B cell (primary cell): ENCODE data around the gene DDAH1. TPM values are rescaled to one million over a fixed set of nuclear protein-coding genes. Genes with fewer than 3 reads are reported as not detected.

ENCODE experiments used
- ATAC-seq: fragments of 200-7000 bp; cut with Tn5 transposase; one replicate; pipeline ENCODE4 v1.10.0; 2021; ENCODE audit warnings: low read depth, mild to moderate bottlenecking, moderate number of reproducible peaks, moderate library complexity
- CTCF ChIA-PET: fragments of 350-600 bp; sonication (Branson Sonifier 250); formaldehyde crosslinking; loops from one replicate; lab custom pipeline; 2021; ENCODE audit warnings: antibody characterized with exemption, inconsistent platforms; lab: Charles Lee
- POLR2A ChIA-PET: fragments of 350-600 bp; sonication (Branson Sonifier 250); formaldehyde crosslinking; loops from one replicate; lab custom pipeline; 2021; ENCODE audit warnings: antibody characterized with exemption; lab: Charles Lee
- DNase-seq: peaks from one replicate; pipeline ENCODE4 v3.0.0; 2013
- H2AFZ ChIP-seq: 2 replicates; pipeline ENCODE4 v1.6.1; 2012; ENCODE audit warnings: mild to moderate bottlenecking, low read depth, low read length; ENCODE audit not compliant: insufficient read depth, poor library complexity, severe bottlenecking
- H3K27ac ChIP-seq, 2 donors: 1 replicate in 1 of 2; 2 replicates in 1 of 2; pipeline ENCODE4 v1.5.1; 2012 to 2013; ENCODE audit warnings: low read length in 2 of 2, mild to moderate bottlenecking in 2 of 2, moderate library complexity in 1 of 2
- H3K27me3 ChIP-seq, 4 experiments: fragments of 200-600 bp in 1 of 4; sonication (generic) in 1 of 4; replicated peaks in 1 of 4; 1 replicate in 2 of 4; 2 replicates in 2 of 4; pipeline versions ENCODE4 v1.6.1 to v1.7.0; 2013 to 2016; ENCODE audit warnings: low read length in 3 of 4, mild to moderate bottlenecking in 2 of 4, mixed read lengths in 1 of 4, moderate library complexity in 1 of 4; ENCODE audit not compliant: insufficient read depth in 4 of 4, control insufficient read depth in 3 of 4; ENCODE audit errors: control extremely low read depth in 1 of 4
- H3K36me3 ChIP-seq, 2 experiments: replicated peaks in 1 of 2; 1 replicate in 1 of 2; 2 replicates in 1 of 2; pipeline versions ENCODE4 v1.6.1 to v1.7.1; 2013; ENCODE audit warnings: low read length in 1 of 2; ENCODE audit not compliant: insufficient read depth in 2 of 2, control insufficient read depth in 1 of 2; ENCODE audit errors: control extremely low read depth in 1 of 2, extremely low read depth in 1 of 2
- H3K4me1 ChIP-seq, 2 donors: fragments of 200-600 bp in 1 of 2; sonication (generic) in 1 of 2; 1 replicate in 1 of 2; 2 replicates in 1 of 2; pipeline versions ENCODE4 v1.5.1 to v1.6.1; 2013 to 2017; ENCODE audit warnings: low read length in 2 of 2; ENCODE audit not compliant: control insufficient read depth in 2 of 2, insufficient read depth in 2 of 2
- H3K4me2 ChIP-seq: replicated peaks from 2 replicates; pipeline ENCODE3; 2012; ENCODE audit warnings: mild to moderate bottlenecking, low read depth, low read length; ENCODE audit not compliant: poor library complexity, severe bottlenecking
- H3K4me3 ChIP-seq, 5 experiments: fragments of 200-600 bp in 1 of 5; sonication (generic) in 1 of 5; 1 replicate in 3 of 5; 2 replicates in 2 of 5; pipeline versions ENCODE4 v1.5.1 to v1.7.0; 2011 to 2016; ENCODE audit warnings: low read length in 4 of 5, mild to moderate bottlenecking in 4 of 5, low read depth in 2 of 5, control low read depth in 1 of 5, moderate library complexity in 1 of 5; ENCODE audit not compliant: insufficient read depth in 1 of 5; ENCODE audit errors: control extremely low read depth in 1 of 5, extremely low read depth in 1 of 5
- H3K79me2 ChIP-seq: fragments of 200-600 bp; sonication (generic); one replicate; pipeline ENCODE4 v1.6.0; 2016; ENCODE audit warnings: low read length; ENCODE audit not compliant: control insufficient read depth, insufficient read depth
- H3K9ac ChIP-seq: fragments of 200-600 bp; sonication (generic); 2 replicates; pipeline ENCODE4 v1.6.1; 2017; ENCODE audit warnings: mild to moderate bottlenecking, low read length, moderate library complexity
- H3K9me3 ChIP-seq, 3 donors: one replicate each; pipeline versions ENCODE4 v1.6.1 to v1.7.1; 2013; ENCODE audit warnings: low read length in 2 of 3; ENCODE audit not compliant: control insufficient read depth in 2 of 3, insufficient read depth in 1 of 3; ENCODE audit errors: control extremely low read depth in 1 of 3
- H4K20me1 ChIP-seq: 2 replicates; pipeline ENCODE4 v1.6.0; 2012; ENCODE audit warnings: mild to moderate bottlenecking, low read length; ENCODE audit not compliant: insufficient read depth, control insufficient read depth, poor library complexity, severe bottlenecking
- H3K27ac Mint-ChIP-seq: one replicate; pipeline ENCODE4 v1.8.0; 2021; ENCODE audit warnings: mixed read lengths
- H3K27me3 Mint-ChIP-seq: one replicate; pipeline ENCODE4 v1.8.0; 2021; ENCODE audit warnings: mixed read lengths
- H3K4me1 Mint-ChIP-seq: one replicate; pipeline ENCODE4 v1.8.0; 2021; ENCODE audit warnings: mixed read lengths
- H3K4me3 Mint-ChIP-seq: one replicate; pipeline ENCODE4 v1.8.0; 2021; ENCODE audit warnings: mixed read lengths
- H3K9me3 Mint-ChIP-seq: one replicate; pipeline ENCODE4 v1.8.0; 2022; ENCODE audit warnings: mixed read lengths; ENCODE audit not compliant: insufficient read depth
- CTCF ChIP-seq: fragments of 200-600 bp; IDR thresholded peaks from one replicate; pipeline ENCODE4 v1.8.0; 2022; ENCODE audit warnings: antibody characterized with exemption, mild to moderate bottlenecking
- EZH2 ChIP-seq: IDR thresholded peaks from 2 replicates; pipeline ENCODE4 v1.6.1; 2012; ENCODE audit warnings: borderline replicate concordance, low read depth, mild to moderate bottlenecking, moderate library complexity, low read length; ENCODE audit not compliant: insufficient read depth, poor library complexity, severe bottlenecking
- WGBS: methylation state at CpG from one replicate; pipeline ENCODE4 v1.1.5; 2013; ENCODE audit warnings: missing lambda C conversion rate; ENCODE audit not compliant: insufficient coverage; 5-methylcytosine and 5-hydroxymethylcytosine counted together
- intact Hi-C: fragments of 100-400 bp; cut with micrococcal nuclease; formaldehyde crosslinking; loops from one replicate; pipeline ENCODE4 v1.10.0; 2022
- polyA plus RNA-seq: library from polyadenylated mRNA; depleted of rRNA; stranded (reverse); fragments of >200 nt; gene quantifications from 2 replicates; pipeline ENCODE4 v1.2.3, GENCODE V29; 2012
- total RNA-seq, 2 donors: library from RNA; stranded (reverse); fragments of 120-200 nt in 1 of 2; gene quantifications; 1 replicate in 1 of 2; 2 replicates in 1 of 2; pipeline versions ENCODE4 v1.2.3 to v1.2.4, GENCODE V29; 2013 to 2022

Gene DDAH1
- total and polyA plus RNA-seq, 2 donors (not counting 1 experiment from before 2014, with no cell fraction given) = 0.04 TPM; not detected in 1

GRCh38 chr1:85303440-85304162 lies 161.4 kb downstream of the DDAH1 start:
- Mint-ChIP-seq H3K4me3 (no peak overlapping the region), H3K9me3 (no peaks in the 10 kb centered on the region), H3K27ac (no peak overlapping the region), H3K4me1 (peaks cover 15% of the 10 kb centered on the region), H3K27me3 (peaks cover 3% of the 10 kb centered on the region)
- ChIA-PET POLR2A (no interaction called here), CTCF (interaction anchor here (0.6 kb wide), 1 partner anchor 277 kb away, joined by 3 read pairs; the partner anchor contains the start of gene CCN1)
- Histone ChIP-seq H3K27ac (no peak overlapping the region), H3K36me3 (no peaks in the 10 kb centered on the region), H3K4me2 (no peak overlapping the region), H3K27me3 (peaks cover 0 to 1% (median under 1%) of the 10 kb centered on the region in 4 experiments), H3K79me2 (no peaks in the 10 kb centered on the region), H4K20me1 (no peaks in the 10 kb centered on the region), H3K9me3 (no peaks in the 10 kb centered on the region), H3K4me1 (peaks cover 13% of the 10 kb centered on the region in 2 donors), H3K4me3 (no peak overlapping the region), H2AFZ (no peak overlapping the region), H3K9ac (no peak overlapping the region)
- 94% methylated on average over 3 of the region's 4 CpGs for WGBS
- no peak for TF ChIP-seq CTCF
- TF ChIP-seq EZH2 = no peak
- intact Hi-C loops = loop anchor here (10.0 kb wide), 1 partner anchor 91 kb away; no protein-coding TSS in a partner anchor
- DNase-seq (no peak), ATAC-seq (no peak)

- no peaks in the 10 kb centered on the region for H3K9me3 ChIP-seq
- no peaks in the 10 kb centered on the region for H3K27me3 ChIP-seq
- no peak overlapping the region for H2AFZ ChIP-seq
- 80% methylated on average over 3 of the region's 3 CpGs for WGBS
- Mint-ChIP-seq H3K4me3 (no peak overlapping the region), H3K27ac (no peak overlapping the region), H3K4me1 (peaks cover 26% of the 10 kb centered on the region), H3K27me3 (no peaks in the 10 kb centered on the region), H3K9me3 (no peaks in the 10 kb centered on the region)
- DNase-seq = no peak
- no peaks in the 10 kb centered on the region for H4K20me1 ChIP-seq
- no peak overlapping the region for H3K4me3 ChIP-seq
- intact Hi-C loops = loop anchor here (10.0 kb wide), 1 partner anchor 95 kb away; no protein-coding TSS in a partner anchor
- H3K79me2 ChIP-seq = no peaks in the 10 kb centered on the region
- no peaks in the 10 kb centered on the region for H3K36me3 ChIP-seq
- ChIA-PET CTCF (interaction anchor here (0.6 to 1.4 kb wide), 2 partner anchors 356 to 715 kb away, joined by 3 read pairs; no protein-coding TSS in a partner anchor), POLR2A (no interaction called here)
- no peak overlapping the region for H3K9ac ChIP-seq
- H3K27ac ChIP-seq = no peak overlapping the region
- peaks cover 19 to 20% of the 10 kb centered on the region in 2 donors for H3K4me1 ChIP-seq
- no peak for ATAC-seq
- H3K4me2 ChIP-seq = no peak overlapping the region
- TF ChIP-seq CTCF (no peak), EZH2 (no peak)
Measured at GRCh38 chr1:85300140-85300539, 164.8 kb downstream of the DDAH1 start.
